HG03378 (cell line): ENCODE results near the gene CCDC146.
"Not testable (repeated sequence)": the region's sequence is repeated elsewhere in the genome, so short reads cannot be mapped to it uniquely, and the experiment has no call there.

Experiments used
- ATAC-seq: cut with Tn5 transposase; IDR thresholded peaks from one replicate; pipeline ENCODE4 v1.9.1; 2021; ENCODE audit warnings: mild to moderate bottlenecking, moderate library complexity; ENCODE audit not compliant: unreplicated experiment

CCDC146 gene

GRCh38 chr7:77121860-77122681 lies at the start of gene CCDC146:
CCDC146 (plus strand) TSS chr7:77122615; CDS start chr7:77167669, 45,054 bp downstream.
- ATAC-seq, result peak; percentile 96

- not testable (repeated sequence) for ATAC-seq
Measured at GRCh38 chr7:77074786-77075396, 47.5 kb upstream of the CCDC146 start.

GRCh38 chr7:77077060-77077459 lies 45.4 kb upstream of the CCDC146 start:
- not testable (repeated sequence) for ATAC-seq

- ATAC-seq, result not testable (repeated sequence)
Measured at GRCh38 chr7:77079112-77079511, 43.3 kb upstream of the CCDC146 start.

GRCh38 chr7:77079624-77080023 lies 42.8 kb upstream of the CCDC146 start:
- ATAC-seq, result not testable (repeated sequence)

GRCh38 chr7:77080236-77080635 lies 42.2 kb upstream of the CCDC146 start:
- ATAC-seq, result not testable (repeated sequence)

GRCh38 chr7:77082192-77082591 lies 40.2 kb upstream of the CCDC146 start:
- ATAC-seq, result not testable (repeated sequence)

GRCh38 chr7:77092301-77092700 lies 30.1 kb upstream of the CCDC146 start:
- not testable (repeated sequence) for ATAC-seq

GRCh38 chr7:77100501-77100900 lies 21.9 kb upstream of the CCDC146 start:
- not testable (repeated sequence) for ATAC-seq

GRCh38 chr7:77101187-77101586 lies 21.2 kb upstream of the CCDC146 start:
- not testable (repeated sequence) for ATAC-seq

GRCh38 chr7:77102671-77103070 lies 19.7 kb upstream of the CCDC146 start:
- not testable (repeated sequence) for ATAC-seq

- ATAC-seq, result not testable (repeated sequence)
Measured at GRCh38 chr7:77105904-77106303, 16.5 kb upstream of the CCDC146 start.

- not testable (repeated sequence) for ATAC-seq
Measured at GRCh38 chr7:77107659-77108058, 14.8 kb upstream of the CCDC146 start.

GRCh38 chr7:77108362-77108761 lies 14.1 kb upstream of the CCDC146 start:
- ATAC-seq, result not testable (repeated sequence)

GRCh38 chr7:77112719-77113306 lies 9.6 kb upstream of the CCDC146 start:
- not testable (repeated sequence) for ATAC-seq

- not testable (repeated sequence) for ATAC-seq
Measured at GRCh38 chr7:77125486-77125885, 3.1 kb downstream of the CCDC146 start.

GRCh38 chr7:77127009-77127408 lies 4.6 kb downstream of the CCDC146 start:
- not testable (repeated sequence) for ATAC-seq

GRCh38 chr7:77128582-77129410 lies 6.4 kb downstream of the CCDC146 start:
- peak; percentile 89 for ATAC-seq

- not testable (repeated sequence) for ATAC-seq
Measured at GRCh38 chr7:77131781-77132180, 9.4 kb downstream of the CCDC146 start.

- ATAC-seq, result not testable (repeated sequence)
Measured at GRCh38 chr7:77138668-77139067, 16.3 kb downstream of the CCDC146 start.

GRCh38 chr7:77140291-77140690 lies 17.9 kb downstream of the CCDC146 start:
- not testable (repeated sequence) for ATAC-seq
